Measurements from ENCODE around the gene BCAS1.

The BCAS1 gene

GRCh38 chr20:54064939-54065338, 5.5 kb downstream of the BCAS1 start:
- no peak for DNase-seq (ENCODE audit: extremely low read depth, low read depth)
- TF ChIP-seq, protein P1, sequence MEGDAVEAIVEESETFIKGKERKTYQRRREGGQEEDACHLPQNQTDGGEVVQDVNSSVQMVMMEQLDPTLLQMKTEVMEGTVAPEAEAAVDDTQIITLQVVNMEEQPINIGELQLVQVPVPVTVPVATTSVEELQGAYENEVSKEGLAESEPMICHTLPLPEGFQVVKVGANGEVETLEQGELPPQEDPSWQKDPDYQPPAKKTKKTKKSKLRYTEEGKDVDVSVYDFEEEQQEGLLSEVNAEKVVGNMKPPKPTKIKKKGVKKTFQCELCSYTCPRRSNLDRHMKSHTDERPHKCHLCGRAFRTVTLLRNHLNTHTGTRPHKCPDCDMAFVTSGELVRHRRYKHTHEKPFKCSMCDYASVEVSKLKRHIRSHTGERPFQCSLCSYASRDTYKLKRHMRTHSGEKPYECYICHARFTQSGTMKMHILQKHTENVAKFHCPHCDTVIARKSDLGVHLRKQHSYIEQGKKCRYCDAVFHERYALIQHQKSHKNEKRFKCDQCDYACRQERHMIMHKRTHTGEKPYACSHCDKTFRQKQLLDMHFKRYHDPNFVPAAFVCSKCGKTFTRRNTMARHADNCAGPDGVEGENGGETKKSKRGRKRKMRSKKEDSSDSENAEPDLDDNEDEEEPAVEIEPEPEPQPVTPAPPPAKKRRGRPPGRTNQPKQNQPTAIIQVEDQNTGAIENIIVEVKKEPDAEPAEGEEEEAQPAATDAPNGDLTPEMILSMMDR (IDR thresholded peaks at IDR 0.05; ENCODE audit: low read depth, low read length, missing control alignments), result no peak
- no peak overlapping the region for H3K4me3 ChIP-seq (replicated peaks; ENCODE audit: low read depth, low read length)

- TF ChIP-seq, protein P1 (IDR thresholded peaks at IDR 0.05; ENCODE audit: low read depth, low read length, missing control alignments), result no peak
- no peak overlapping the region for H3K4me3 ChIP-seq (replicated peaks; ENCODE audit: low read depth, low read length)
- DNase-seq (ENCODE audit: extremely low read depth, low read depth), result no peak
Measured at GRCh38 chr20:54063992-54064676, 6.3 kb downstream of the BCAS1 start.

DNA sequence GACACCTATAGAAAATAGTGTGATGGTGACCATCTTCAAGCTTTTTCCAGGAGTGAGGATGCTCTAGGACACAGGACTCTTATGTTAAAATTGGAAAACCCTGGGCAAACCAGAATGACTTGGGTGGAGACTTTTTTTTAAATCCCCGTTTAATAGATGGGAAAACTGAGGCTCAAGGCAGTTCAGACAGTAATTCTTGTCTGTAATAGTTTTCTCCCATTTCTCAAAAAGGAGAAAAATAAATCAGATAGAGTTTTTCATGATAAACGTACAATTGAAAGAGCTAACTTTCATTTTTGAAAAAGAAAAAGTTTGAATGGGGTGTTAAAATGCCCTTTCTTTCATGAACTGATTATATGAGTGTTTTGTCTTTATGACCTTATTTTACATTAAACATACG, 6.8 kb downstream of the BCAS1 start:
- no peak for DNase-seq (ENCODE audit: extremely low read depth, low read depth)
- TF ChIP-seq, protein P1 (IDR thresholded peaks at IDR 0.05; ENCODE audit: low read depth, low read length, missing control alignments), result no peak
- H3K4me3 ChIP-seq (replicated peaks; ENCODE audit: low read depth, low read length), result no peak overlapping the region

- peak; percentile 26 for DNase-seq (ENCODE audit: extremely low read depth, low read depth)
- TF ChIP-seq, protein P1 (IDR thresholded peaks at IDR 0.05; ENCODE audit: low read depth, low read length, missing control alignments), result peak; percentile 60
Measured at GRCh38 chr20:54062812-54063280, 7.5 kb downstream of the BCAS1 start.

GRCh38 chr20:54061101-54061881, 9.1 kb downstream of the BCAS1 start:
- no peak overlapping the region for H3K4me3 ChIP-seq (replicated peaks; ENCODE audit: low read depth, low read length)
- no peak for DNase-seq (ENCODE audit: extremely low read depth, low read depth)
- TF ChIP-seq, protein P1 (IDR thresholded peaks at IDR 0.05; ENCODE audit: low read depth, low read length, missing control alignments), result no peak

More at GRCh38 chr20:54062812-54063280, 7.5 kb downstream of the BCAS1 start:
- no peak overlapping the region for H3K4me3 ChIP-seq (replicated peaks; ENCODE audit: low read depth, low read length)

- no peak for DNase-seq (ENCODE audit: extremely low read depth, low read depth)
- no peak overlapping the region for H3K4me3 ChIP-seq (replicated peaks; ENCODE audit: low read depth, low read length)
- TF ChIP-seq, protein P1 (IDR thresholded peaks at IDR 0.05; ENCODE audit: low read depth, low read length, missing control alignments), result no peak
Measured at GRCh38 chr20:54059691-54060364, 10.6 kb downstream of the BCAS1 start.

Measured in HFF-Myc (cell line).